ENCODE data around the gene CHGA.

GRCh38 chr14:92950193-92950540 is 27.2 kb downstream of the CHGA start:
- TF ChIP-seq POLR2AphosphoS2 (conservative IDR thresholded peaks at IDR 0.05; ENCODE audit: low read length) (no peak), CTCF (IDR thresholded peaks at IDR 0.05) (no peak), FOSL2 (IDR thresholded peaks at IDR 0.05) (no peak), FOSL2 (CRISPR knock-in tag; IDR thresholded peaks at IDR 0.05) (no peak), POLR2A (IDR thresholded peaks at IDR 0.05; ENCODE audit: low read length) (no peak), REST (IDR thresholded peaks at IDR 0.05) (no peak), RFX5 (IDR thresholded peaks at IDR 0.05) (no peak), NFE2L2 (conservative IDR thresholded peaks at IDR 0.05; ENCODE audit: low read length) (no peak), ZC3H11A (IDR thresholded peaks at IDR 0.05) (no peak)
